Lower lobe of right lung (tissue), 2 donors: ENCODE results near the gene ACTR3. TPM values are rescaled to one million over a fixed set of nuclear protein-coding genes. Genes with fewer than 3 reads are reported as not detected.

Experiments
- ATAC-seq, 2 donors: fragments of 200-7000 bp; cut with Tn5 transposase; one replicate each; pipeline ENCODE4 v1.9.1; 2020 to 2022; ENCODE audit warnings: mild to moderate bottlenecking in 2 of 2, moderate library complexity in 2 of 2
- DNase-seq: peaks from one replicate; pipeline ENCODE4 v3.0.0-alpha.2; 2020
- H3K27ac ChIP-seq: fragments of 200-600 bp; one replicate; pipeline ENCODE4 v1.8.0; 2022
- H3K27me3 ChIP-seq: fragments of 200-600 bp; one replicate; pipeline ENCODE4 v1.8.0; 2022; ENCODE audit warnings: low read depth
- H3K36me3 ChIP-seq: fragments of 200-600 bp; one replicate; pipeline ENCODE4 v1.8.0; 2022; ENCODE audit warnings: mild to moderate bottlenecking
- H3K4me1 ChIP-seq: fragments of 200-600 bp; one replicate; pipeline ENCODE4 v1.8.0; 2022
- H3K4me3 ChIP-seq: fragments of 200-600 bp; one replicate; pipeline ENCODE4 v1.8.0; 2022; ENCODE audit warnings: mild to moderate bottlenecking
- H3K9me3 ChIP-seq: fragments of 200-600 bp; one replicate; pipeline ENCODE4 v1.8.0; 2022
- intact Hi-C: fragments of 100-400 bp; cut with DNase I; formaldehyde crosslinking; loops from one replicate; pipeline ENCODE4 v1.11.0; 2022
- total RNA-seq: library from RNA; stranded (reverse); fragmentation: NEBNext Ultra II Directional; extraction: Animal tissue kit (Norgen Biotek cat#: 25700); gene quantifications from one replicate; pipeline ENCODE4 v1.2.1, GENCODE V29; 2021
- TF ChIP-seq, protein P1 (sequence below): fragments of 200-600 bp; IDR thresholded peaks from one replicate; pipeline ENCODE4 v1.8.0; 2022; ENCODE audit warnings: antibody characterized with exemption, mild to moderate bottlenecking
- donor health status: DM: no; HTN: yes; CAD: no; lungs with severe emphysema.

The ACTR3 gene
- total RNA-seq, 1 donor from 2014 or later: 269 TPM

- Histone ChIP-seq H3K36me3 (peaks cover 19% of the 10 kb centered on the region), H3K27ac (no peak overlapping the region), H3K27me3 (no peaks in the 10 kb centered on the region), H3K4me3 (no peak overlapping the region), H3K9me3 (no peaks in the 10 kb centered on the region), H3K4me1 (peaks cover 46% of the 10 kb centered on the region)
- intact Hi-C loops: no loop called here
- TF ChIP-seq, protein P1, sequence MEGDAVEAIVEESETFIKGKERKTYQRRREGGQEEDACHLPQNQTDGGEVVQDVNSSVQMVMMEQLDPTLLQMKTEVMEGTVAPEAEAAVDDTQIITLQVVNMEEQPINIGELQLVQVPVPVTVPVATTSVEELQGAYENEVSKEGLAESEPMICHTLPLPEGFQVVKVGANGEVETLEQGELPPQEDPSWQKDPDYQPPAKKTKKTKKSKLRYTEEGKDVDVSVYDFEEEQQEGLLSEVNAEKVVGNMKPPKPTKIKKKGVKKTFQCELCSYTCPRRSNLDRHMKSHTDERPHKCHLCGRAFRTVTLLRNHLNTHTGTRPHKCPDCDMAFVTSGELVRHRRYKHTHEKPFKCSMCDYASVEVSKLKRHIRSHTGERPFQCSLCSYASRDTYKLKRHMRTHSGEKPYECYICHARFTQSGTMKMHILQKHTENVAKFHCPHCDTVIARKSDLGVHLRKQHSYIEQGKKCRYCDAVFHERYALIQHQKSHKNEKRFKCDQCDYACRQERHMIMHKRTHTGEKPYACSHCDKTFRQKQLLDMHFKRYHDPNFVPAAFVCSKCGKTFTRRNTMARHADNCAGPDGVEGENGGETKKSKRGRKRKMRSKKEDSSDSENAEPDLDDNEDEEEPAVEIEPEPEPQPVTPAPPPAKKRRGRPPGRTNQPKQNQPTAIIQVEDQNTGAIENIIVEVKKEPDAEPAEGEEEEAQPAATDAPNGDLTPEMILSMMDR: no peak
- ATAC-seq: peak in 1 of 2 donors; percentile 66
- no peak for DNase-seq
Observed at GRCh38 chr2:113910110-113910717, 20.3 kb downstream of the ACTR3 start.

DNA sequence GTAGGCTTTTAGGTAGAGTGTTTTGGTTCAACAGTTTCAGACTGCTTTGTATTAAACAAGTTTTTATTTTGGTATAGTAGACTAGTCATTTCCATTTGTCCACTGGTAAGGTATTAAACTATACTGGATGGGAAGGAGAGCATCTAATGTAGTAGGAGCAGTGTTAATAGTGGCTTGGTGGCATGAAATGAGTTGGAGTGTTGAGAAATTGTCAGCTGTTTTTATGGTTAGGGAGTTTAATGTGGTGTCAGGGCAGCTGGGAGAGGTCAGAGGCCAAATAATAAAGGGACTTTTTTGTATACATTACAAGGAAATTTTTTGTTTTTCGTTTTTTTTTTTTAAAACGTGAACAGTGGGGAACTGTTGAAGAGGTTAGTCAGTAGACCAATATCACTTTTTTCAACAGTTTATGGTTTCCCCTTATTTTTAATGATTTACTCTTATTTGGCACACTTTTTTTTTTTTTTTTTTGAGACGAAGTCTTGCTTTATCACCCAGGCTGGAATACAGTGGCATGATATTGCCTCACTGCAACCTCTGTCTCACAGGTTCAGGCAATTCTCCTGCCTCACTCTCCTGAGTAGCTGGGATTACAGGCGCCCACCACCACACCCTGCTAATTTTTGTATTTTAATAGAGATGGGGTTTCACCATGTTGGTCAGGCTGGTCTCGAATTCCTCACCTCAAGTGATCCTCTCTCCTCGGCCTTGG is 21.2 kb downstream of the ACTR3 start:
- TF ChIP-seq, protein P1: no peak
- H3K4me1 ChIP-seq: peaks cover 42% of the 10 kb centered on the region
- peaks cover 26% of the 10 kb centered on the region for H3K36me3 ChIP-seq
- ATAC-seq: peak in 1 of 2 donors; percentile 19
- no peaks in the 10 kb centered on the region for H3K27me3 ChIP-seq
- no peak overlapping the region for H3K4me3 ChIP-seq
- intact Hi-C loops: no loop called here
- H3K9me3 ChIP-seq: no peaks in the 10 kb centered on the region
- no peak for DNase-seq
- no peak overlapping the region for H3K27ac ChIP-seq

DNA sequence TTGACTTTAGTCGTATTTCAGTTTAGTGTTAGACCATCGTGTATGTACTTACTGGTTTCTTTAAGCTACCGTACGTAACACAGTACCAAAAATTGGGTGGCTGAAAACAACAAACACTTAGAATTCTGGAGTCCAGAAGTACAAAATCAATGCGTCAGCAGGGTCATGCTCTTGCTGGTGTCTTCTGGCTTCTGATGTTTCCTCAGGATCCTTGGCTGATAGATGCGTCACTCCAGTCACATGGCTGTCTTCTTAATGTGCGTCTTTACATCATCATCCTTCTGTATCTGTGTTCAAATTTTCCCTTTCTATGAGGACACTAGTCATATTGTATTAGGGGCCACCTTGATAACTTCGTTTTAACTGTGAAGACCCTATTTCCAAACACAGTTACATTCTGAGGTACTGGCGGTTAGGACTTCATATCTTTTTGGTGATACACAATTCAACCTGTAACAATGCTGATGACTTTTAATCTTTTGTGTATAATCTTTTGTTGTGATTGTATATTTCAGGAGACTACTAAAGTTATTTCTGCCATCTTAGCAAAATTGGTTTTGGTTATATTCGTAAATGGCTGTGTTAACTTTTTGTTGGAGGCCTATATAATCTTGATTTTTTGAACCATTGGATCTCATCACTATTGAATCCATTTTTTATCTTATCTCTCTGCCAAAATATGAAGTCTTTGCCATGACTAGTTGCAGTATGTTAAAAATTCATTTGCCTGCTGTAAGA is 25.4 kb downstream of the ACTR3 start:
- H3K27ac ChIP-seq: no peak overlapping the region
- ATAC-seq (peak in 1 of 2 donors; percentile 30), DNase-seq (no peak)
- H3K4me1 ChIP-seq: peaks cover 13% of the 10 kb centered on the region
- H3K36me3 ChIP-seq: peaks cover 66% of the 10 kb centered on the region
- TF ChIP-seq, protein P1: no peak
- no peaks in the 10 kb centered on the region for H3K9me3 ChIP-seq
- H3K27me3 ChIP-seq: no peaks in the 10 kb centered on the region
- intact Hi-C loops: no loop called here
- H3K4me3 ChIP-seq: no peak overlapping the region

DNA sequence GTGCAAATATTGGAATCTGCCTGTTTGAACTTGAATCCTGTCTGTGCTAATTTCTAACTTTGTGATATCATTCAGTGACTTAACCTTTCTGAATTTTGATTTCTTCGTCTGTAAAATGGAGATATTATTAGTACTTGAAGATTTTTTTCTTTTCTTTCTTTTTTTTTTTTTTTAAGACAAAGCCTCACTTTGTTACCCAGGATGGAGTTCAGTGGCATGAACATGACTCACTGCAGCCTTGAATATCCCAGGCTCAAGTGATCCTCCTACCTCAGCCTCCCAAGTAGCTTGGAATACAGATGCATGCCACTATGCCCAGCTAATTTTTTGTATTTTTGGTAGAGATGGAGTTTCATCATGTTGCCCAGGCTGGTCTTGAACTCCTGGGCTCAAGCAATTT is 28.3 kb downstream of the ACTR3 start:
- H3K9me3 ChIP-seq: no peaks in the 10 kb centered on the region
- ATAC-seq (no peak), DNase-seq (no peak)
- H3K27me3 ChIP-seq: no peaks in the 10 kb centered on the region
- intact Hi-C loops: no loop called here
- H3K27ac ChIP-seq: no peak overlapping the region
- no peaks in the 10 kb centered on the region for H3K4me1 ChIP-seq
- TF ChIP-seq, protein P1: no peak
- peaks cover 66% of the 10 kb centered on the region for H3K36me3 ChIP-seq
- no peak overlapping the region for H3K4me3 ChIP-seq

GRCh38 chr2:113920996-113921395 is 31.1 kb downstream of the ACTR3 start:
- Histone ChIP-seq H3K4me3 (no peak overlapping the region), H3K9me3 (no peaks in the 10 kb centered on the region), H3K27ac (no peak overlapping the region), H3K27me3 (no peaks in the 10 kb centered on the region), H3K36me3 (peaks cover 60% of the 10 kb centered on the region), H3K4me1 (no peaks in the 10 kb centered on the region)
- ATAC-seq (no peak), DNase-seq (no peak)
- intact Hi-C loops: no loop called here
- TF ChIP-seq, protein P1: no peak
